ENCODE data around the gene HMCN1.

GRCh38 chr1:185789501-185790193, 55.5 kb downstream of the HMCN1 start:
- no peak for TF ChIP-seq CTCF (IDR thresholded peaks at IDR 0.05; ENCODE audit: low read length)
- TF ChIP-seq EZH2phosphoT487 (IDR thresholded peaks at IDR 0.05; ENCODE audit: low read length) = no peak
